Measurements from ENCODE around the gene ANO6.
"Not testable (repeated sequence)": the region's sequence is repeated elsewhere in the genome, so short reads cannot be mapped to it uniquely, and the experiment has no call there.

The ANO6 gene, protein sequence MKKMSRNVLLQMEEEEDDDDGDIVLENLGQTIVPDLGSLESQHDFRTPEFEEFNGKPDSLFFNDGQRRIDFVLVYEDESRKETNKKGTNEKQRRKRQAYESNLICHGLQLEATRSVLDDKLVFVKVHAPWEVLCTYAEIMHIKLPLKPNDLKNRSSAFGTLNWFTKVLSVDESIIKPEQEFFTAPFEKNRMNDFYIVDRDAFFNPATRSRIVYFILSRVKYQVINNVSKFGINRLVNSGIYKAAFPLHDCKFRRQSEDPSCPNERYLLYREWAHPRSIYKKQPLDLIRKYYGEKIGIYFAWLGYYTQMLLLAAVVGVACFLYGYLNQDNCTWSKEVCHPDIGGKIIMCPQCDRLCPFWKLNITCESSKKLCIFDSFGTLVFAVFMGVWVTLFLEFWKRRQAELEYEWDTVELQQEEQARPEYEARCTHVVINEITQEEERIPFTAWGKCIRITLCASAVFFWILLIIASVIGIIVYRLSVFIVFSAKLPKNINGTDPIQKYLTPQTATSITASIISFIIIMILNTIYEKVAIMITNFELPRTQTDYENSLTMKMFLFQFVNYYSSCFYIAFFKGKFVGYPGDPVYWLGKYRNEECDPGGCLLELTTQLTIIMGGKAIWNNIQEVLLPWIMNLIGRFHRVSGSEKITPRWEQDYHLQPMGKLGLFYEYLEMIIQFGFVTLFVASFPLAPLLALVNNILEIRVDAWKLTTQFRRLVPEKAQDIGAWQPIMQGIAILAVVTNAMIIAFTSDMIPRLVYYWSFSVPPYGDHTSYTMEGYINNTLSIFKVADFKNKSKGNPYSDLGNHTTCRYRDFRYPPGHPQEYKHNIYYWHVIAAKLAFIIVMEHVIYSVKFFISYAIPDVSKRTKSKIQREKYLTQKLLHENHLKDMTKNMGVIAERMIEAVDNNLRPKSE

DNA sequence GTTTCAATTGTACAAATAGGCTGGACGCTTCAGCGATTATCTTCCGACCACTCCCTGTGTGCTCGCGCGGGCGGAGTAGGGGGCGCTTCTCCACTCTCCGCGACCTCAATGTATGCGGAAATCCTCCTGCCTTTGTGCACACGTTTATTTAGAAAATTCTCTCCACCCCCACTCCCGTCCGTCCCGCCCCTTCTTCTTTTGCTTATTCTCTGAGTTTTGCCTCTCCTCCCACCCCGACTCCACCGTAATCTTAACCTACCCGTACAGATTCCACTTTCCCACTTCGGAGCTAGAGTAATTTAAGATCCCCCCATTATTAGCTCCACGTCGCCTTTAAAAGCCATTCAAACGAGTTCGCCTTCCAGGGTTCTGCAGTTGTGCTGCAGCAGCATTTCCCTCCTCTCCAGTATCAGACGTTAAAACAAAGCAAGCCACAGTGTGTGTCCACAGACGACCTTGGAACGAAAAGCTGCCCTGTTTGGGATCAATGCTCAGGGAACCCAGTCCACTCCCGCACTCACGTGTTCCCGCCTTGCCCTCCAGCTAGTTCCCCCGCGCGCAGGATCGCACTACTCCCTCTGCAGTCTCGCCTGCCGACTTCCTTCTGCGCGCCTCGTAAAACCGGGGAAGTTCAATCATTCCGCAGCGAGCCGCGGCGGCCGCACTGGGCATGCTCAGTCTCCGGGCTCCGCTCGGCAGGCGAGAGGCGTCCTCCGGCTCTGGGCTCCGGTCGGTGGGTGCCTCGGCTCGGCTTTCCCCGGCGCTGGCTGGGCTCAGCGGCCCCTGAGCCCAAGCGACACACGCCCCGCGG, at the start of gene ANO6:
Gene ANO6 (plus strand): TSS at position 677 of the 811 bp plus-strand sequence. CDS start 227 bp downstream, outside the sequence.
- peak; percentile 93 for DNase-seq (ENCODE audit: low spot score)

DNA sequence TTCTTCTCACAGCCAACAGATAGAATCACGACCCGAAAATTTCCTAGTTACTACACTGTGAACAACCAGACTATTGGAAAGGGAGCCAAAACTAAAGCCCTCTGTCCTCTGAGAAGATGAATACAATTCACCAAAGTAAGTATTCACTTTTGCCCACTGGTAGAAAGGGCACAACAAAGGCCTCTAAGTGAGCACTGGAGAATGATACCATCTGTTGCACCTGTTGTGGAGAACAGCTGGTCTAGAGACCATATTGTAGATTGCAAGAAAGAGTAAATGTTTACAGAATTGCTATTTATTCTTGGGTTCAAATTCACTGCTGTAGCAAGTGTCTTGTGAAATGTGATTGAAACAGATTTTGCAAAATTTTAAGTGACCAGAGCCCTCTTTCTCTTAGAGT, 46.9 kb upstream of the ANO6 start:
- DNase-seq (ENCODE audit: low spot score) = no peak

DNA sequence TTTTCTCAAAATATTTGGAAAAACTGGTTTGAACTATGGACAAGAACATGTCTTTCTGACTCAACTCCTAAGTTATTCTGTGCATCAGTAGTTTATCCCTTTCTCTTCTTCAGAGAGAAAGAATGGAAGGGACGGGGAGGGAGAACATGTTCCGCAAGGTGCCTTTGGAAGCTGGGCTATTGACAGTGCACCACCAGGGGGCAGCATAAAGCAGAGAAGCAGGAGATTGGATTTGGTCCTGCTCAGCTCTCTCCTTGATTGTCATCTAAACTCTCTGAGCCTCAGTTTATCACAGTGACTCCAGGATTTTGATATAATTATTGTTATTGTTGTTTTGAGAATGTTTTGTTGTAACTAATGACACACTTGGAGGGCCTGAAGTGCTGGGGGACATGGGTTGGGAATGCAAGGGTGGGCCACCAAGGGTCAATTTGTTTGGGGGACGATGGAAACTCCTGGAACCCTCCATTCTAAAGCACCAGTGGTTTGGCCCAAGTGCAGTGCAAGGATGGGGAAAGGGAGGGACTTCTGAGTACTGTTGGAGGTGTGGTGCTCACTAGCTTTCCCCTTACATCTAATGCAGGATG, 45.3 kb upstream of the ANO6 start:
- no peak for DNase-seq (ENCODE audit: low spot score)

DNA sequence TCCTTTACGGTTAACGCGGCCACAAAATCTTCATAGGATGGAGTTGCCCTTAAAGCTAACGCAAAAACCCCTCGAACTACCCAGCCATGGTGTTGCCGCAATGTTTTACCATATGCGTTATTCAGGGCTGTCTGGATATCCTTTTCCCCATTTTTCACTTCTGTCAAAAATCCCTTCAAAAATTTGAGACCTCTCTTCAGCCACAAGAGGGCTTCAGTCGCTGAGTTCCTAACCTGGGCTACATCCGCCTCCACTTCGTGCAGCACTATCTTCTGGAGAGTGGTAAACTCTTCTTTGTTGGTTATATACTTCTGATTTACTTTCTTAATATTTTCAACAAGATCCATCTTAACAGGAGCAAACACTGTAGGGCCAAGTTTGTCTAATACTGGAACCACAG, 42.6 kb upstream of the ANO6 start:
- DNase-seq (ENCODE audit: low spot score) = not testable (repeated sequence)

GRCh38 chr12:45174595-45174994, 41.3 kb upstream of the ANO6 start:
- no peak for DNase-seq (ENCODE audit: low spot score)

- no peak for DNase-seq (ENCODE audit: low spot score)
These were observed 37.1 kb upstream of the ANO6 start for GRCh38 chr12:45178771-45179170.

DNA sequence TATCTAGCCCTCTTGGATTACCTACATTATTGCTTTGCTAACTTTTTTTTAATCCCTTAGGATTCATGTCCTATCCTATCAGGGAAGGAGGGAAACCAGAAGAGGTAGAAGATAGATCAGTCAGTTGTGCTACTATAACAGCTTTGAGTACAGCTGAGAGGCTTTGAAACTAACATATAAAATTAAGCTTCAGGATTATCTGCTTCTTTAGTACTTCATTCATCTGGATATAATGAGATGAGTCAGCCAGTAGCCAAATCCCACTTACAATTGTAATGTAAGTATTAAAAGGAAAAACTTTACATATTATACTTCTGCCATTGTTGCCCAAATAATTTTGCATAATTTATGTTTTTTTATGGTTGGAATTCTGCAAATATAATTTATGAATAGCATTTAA, 33.4 kb upstream of the ANO6 start:
- DNase-seq (ENCODE audit: low spot score) = no peak

- DNase-seq (ENCODE audit: low spot score) = no peak
These were observed 32.6 kb upstream of the ANO6 start for GRCh38 chr12:45183246-45183645.

DNA sequence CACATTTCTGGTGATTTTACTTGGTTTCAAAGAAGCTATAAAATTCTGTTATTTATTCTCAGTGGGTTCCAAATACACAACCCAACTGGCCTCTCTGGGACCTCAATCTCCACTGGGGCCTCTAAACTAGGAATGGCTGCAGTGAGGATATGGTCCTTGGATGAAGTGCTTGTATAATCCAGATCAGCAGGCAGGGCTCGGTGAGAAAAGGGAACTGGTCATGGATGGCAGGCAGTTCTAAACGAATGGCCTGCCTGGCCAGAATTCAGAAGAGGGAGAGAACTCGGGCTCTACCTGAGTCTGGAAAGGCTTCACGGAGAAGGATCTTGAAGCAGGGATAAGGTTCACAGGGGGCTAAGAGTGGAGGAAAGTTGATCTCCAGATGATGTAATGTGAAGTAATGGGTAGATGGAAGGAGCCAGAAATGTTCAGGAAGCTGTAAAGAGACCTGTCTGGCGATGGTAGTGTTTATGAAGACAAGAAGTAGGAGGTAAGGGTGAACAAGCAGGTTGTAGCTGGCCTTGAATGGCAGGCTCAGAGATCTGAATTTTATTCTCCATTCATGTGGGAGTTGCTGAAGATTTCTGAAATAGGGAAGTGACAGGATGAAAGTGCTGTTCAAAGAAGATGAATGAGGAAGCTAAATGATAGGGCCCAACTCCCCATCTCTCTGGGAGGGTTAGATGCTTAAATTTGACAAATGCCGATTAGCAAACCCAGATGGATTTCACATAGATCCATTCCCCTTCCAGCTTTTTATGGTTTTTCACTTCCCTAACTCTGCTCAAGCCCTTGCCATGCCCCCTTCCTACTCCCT, 31.5 kb upstream of the ANO6 start:
- DNase-seq (ENCODE audit: low spot score) = no peak

DNA sequence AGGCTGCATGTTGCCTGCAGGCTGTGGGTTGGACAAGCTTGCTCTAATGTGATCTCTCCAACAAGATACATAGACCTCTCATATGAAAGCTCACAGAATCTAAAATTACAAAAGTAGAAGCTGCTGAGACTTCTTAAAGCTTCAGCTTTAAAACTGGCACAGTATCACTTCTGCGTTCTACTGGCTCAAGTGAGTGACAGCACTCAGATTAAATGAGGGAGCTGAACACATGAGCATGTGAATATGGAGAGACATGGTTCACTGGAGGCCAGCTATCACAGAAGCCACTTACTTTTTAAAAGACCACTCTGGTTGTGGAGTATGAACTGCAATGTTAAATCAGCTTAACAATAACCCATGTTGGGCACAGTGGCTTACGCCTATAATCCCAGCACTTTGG, 29.1 kb upstream of the ANO6 start:
- no peak for DNase-seq (ENCODE audit: low spot score)

DNA sequence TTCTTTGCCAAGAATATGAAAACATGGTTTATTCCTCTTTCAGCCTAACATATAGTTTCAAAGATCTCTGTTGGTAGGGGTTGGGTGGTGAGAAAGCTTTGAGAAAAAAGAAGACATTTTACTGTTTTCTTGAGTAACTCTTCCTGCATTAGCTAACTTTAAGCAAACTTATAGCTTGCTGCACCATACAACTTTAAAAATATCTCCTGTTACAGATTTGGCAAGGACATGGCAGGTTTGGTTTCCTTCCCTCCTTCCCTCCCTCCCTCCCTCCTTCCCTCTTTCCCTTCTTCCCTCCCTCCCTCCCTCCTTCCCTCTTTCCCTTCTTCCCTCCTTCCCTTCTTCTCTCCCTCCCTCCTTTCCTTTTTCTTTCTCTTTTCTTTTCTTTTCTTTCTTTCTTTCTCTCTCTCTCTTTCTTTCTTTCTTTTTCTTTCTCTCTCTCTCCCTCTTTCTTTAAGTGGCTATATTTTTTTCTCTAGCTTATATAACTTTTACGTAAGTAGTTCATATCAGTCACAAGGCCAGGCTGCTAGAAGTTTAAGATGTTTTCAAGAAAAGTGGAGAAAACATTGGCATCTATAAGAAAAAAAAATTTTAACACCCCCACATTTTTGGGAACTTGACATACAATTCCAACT, 26.0 kb upstream of the ANO6 start:
- DNase-seq (ENCODE audit: low spot score) = no peak

GRCh38 chr12:45191239-45191638, 24.7 kb upstream of the ANO6 start:
- no peak for DNase-seq (ENCODE audit: low spot score)

GRCh38 chr12:45192707-45193106, 23.2 kb upstream of the ANO6 start:
- no peak for DNase-seq (ENCODE audit: low spot score)

DNA sequence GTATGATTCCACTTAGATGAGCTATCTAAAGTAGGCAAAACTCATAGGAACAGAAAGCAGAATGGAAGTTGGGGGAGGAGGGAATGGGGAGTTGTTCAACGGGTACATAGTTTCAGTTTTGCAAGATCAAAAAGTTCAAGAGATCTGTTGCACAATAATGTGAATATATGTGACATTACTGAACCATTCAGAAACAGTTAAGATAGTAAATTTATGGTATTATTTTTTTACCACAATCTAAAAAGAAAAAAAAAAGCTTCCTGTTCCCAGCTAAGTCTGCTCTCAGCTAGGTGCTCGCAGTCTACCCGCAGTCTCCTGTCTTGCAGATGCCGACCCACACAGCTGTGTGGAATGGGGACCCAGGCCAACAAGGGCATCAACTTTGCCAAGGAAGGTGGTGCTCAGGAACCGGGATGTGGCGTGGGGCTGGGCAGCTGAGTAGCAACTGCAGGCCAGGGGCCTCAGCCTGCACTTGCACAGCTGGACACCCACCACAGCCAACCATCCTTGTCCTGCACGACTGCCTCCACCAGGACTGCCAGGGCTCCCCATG, 15.3 kb upstream of the ANO6 start:
- no peak for DNase-seq (ENCODE audit: low spot score)

- no peak for DNase-seq (ENCODE audit: low spot score)
These were observed 12.1 kb upstream of the ANO6 start for GRCh38 chr12:45203767-45204166.

DNA sequence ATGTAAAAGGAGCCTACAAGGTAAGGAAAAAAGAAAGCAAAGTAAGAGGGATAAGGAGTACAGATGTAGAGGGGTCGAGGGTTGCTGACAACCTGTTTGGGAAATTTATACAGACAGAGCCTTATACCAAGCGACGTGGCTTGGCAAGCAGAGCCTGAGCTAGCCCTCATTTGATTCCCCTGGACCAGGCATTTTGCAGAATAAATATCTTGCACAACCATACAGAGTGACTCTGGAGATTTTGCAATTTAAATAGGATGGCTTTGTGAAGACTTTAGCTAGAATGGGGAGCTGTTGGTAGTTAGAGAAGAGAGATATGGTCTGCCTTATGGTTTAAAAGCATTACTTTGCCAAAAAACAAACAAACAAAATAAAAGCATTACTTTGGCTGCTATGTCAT, 11.1 kb upstream of the ANO6 start:
- DNase-seq (ENCODE audit: low spot score) = no peak

DNA sequence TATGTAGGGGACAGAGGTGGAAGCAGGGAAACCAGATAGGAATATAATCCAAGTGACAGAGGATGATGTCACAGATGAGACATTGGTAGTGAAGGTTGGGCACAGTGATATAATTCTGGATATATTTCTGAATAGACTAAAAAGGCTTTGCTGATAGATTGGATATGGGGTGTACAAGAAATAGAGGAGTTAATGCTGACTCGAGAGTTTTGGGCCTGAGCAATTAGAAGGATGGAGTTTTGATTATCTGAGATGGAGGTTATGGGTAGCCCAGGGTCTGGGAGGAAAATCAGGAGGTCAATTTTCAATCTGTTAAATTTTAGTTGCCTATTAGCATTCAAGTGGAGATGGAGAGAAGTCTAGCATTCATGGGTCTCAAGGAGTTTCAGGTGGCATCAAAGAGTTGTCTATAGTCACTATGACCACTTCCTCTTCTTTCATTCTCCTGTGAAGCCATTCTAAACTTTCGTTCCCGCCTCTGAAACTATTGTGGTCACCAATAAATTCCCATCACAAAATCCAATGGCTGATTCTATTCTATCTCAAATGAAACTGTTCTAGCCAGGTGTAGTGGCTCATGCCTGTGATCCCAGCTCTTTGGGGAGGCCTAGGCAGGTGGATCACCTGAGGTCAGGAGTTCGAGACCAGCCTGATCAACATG, 10.6 kb upstream of the ANO6 start:
- DNase-seq (ENCODE audit: low spot score) = no peak

DNA sequence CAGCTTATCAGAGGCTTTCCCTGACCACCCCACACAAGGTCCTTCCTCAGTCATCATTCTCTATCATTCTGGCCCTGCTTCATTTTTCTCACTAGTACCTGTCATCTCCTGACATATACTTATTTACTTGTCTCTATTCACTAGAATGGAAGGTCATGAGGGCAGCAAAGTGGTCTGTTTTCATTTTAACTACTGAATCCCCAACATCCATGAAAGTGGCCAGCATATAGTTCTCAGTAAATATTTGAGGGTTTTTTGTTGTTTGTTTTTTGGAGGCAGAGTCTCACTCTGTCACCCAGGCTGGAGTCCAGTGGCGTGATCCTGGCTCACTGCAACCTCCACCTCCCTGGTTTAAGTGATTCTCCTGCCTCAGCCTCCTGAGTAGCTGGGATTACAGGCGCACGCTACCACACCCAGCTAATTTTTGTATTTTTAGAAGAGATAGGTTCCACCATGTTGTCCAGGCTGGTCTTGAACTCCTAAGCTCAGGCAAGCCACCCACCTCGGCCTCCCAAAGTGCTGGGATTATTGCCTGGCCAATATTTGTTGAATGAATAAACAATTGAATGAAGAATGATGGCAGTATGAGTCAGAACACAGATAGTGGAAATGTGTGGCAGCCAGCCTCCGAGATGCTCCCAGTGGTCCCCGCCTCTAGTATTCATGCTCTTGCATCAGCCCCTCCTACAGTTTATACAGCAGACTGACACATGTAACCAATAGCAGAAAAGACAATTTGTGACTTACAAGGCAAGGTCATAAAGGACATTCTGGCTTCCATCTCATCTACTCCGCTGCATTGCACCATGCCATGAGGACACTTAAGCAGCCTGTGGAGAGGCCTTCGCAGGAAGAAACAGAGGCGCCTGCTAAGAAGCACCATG, 7.0 kb upstream of the ANO6 start:
- no peak for DNase-seq (ENCODE audit: low spot score)

- no peak for DNase-seq (ENCODE audit: low spot score)
These were observed 6.1 kb upstream of the ANO6 start for GRCh38 chr12:45209784-45210183.
